Neural progenitor cell (in vitro differentiated cells): ENCODE measurements around the gene THBD. TPM values are rescaled to one million over a fixed set of nuclear protein-coding genes. Genes with fewer than 3 reads are reported as not detected.

Experiments used
- DNase-seq: peaks from one replicate; pipeline ENCODE4 v3.0.0-alpha.2; 2016; ENCODE audit warnings: low spot score
- H2AFZ ChIP-seq: fragments of 200-600 bp; sonication (generic); replicated peaks from 2 replicates; pipeline ENCODE4 v1.6.1; 2016; ENCODE audit warnings: antibody characterized with exemption
- H3F3A ChIP-seq: fragments of 200-600 bp; sonication (generic); 2 replicates; pipeline ENCODE4 v1.6.1; 2016; ENCODE audit warnings: antibody characterized with exemption, low read depth
- H3K27ac ChIP-seq: fragments of 200-600 bp; sonication (generic); 2 replicates; pipeline ENCODE4 v1.5.1; 2016; ENCODE audit warnings: mild to moderate bottlenecking
- H3K27me3 ChIP-seq: fragments of 200-600 bp; sonication (generic); 2 replicates; pipeline ENCODE4 v1.6.1; 2016; ENCODE audit warnings: mild to moderate bottlenecking, moderate library complexity
- H3K36me3 ChIP-seq: fragments of 200-600 bp; sonication (generic); 2 replicates; pipeline ENCODE4 v1.5.1; 2016
- H3K4me1 ChIP-seq: fragments of 200-600 bp; sonication (generic); 2 replicates; pipeline ENCODE4 v1.6.1; 2016; ENCODE audit warnings: mixed run types
- H3K4me2 ChIP-seq: fragments of 200-600 bp; sonication (generic); 2 replicates; pipeline ENCODE4 v1.6.1; 2016
- H3K4me3 ChIP-seq: fragments of 200-600 bp; sonication (generic); 2 replicates; pipeline ENCODE4 v1.5.1; 2016
- H3K79me2 ChIP-seq: fragments of 200-600 bp; sonication (generic); 2 replicates; pipeline ENCODE4 v1.6.1; 2016; ENCODE audit warnings: low read depth
- H3K9ac ChIP-seq: fragments of 200-600 bp; sonication (generic); 2 replicates; pipeline ENCODE4 v1.6.1; 2016
- H3K9me3 ChIP-seq: fragments of 200-600 bp; sonication (generic); 2 replicates; pipeline ENCODE4 v1.5.1; 2016; ENCODE audit warnings: low read depth
- H4K20me1 ChIP-seq: fragments of 200-600 bp; sonication (generic); 2 replicates; pipeline ENCODE4 v1.6.1; 2016; ENCODE audit warnings: low read depth
- H3K27ac Mint-ChIP-seq: 3 replicates; pipeline ENCODE4 v1.8.0; 2021; ENCODE audit warnings: mixed read lengths
- H3K27me3 Mint-ChIP-seq: 2 replicates; pipeline ENCODE4 v1.8.0; 2022; ENCODE audit warnings: low read depth, mild to moderate bottlenecking, inconsistent platforms, moderate library complexity, mixed read lengths; ENCODE audit not compliant: insufficient read depth
- H3K36me3 Mint-ChIP-seq: 3 replicates; pipeline ENCODE4 v1.8.0; 2021; ENCODE audit warnings: mixed read lengths
- H3K4me1 Mint-ChIP-seq: 3 replicates; pipeline ENCODE4 v1.8.0; 2021; ENCODE audit warnings: mixed read lengths
- H3K4me3 Mint-ChIP-seq: 3 replicates; pipeline ENCODE4 v1.8.0; 2021; ENCODE audit warnings: mild to moderate bottlenecking, moderate library complexity, mixed read lengths
- H3K9me3 Mint-ChIP-seq: 3 replicates; pipeline ENCODE4 v1.8.0; 2020; ENCODE audit warnings: mixed read lengths
- EZH2 ChIP-seq: fragments of 200-600 bp; sonication (generic); IDR thresholded peaks from 2 replicates; pipeline ENCODE4 v1.6.1; 2017; ENCODE audit warnings: antibody characterized with exemption, mild to moderate bottlenecking, moderate library complexity
- EZH2phosphoT487 ChIP-seq: fragments of 200-600 bp; sonication (generic); IDR thresholded peaks from 2 replicates; pipeline ENCODE4 v1.6.1; 2017; ENCODE audit warnings: antibody characterized with exemption
- total RNA-seq: library from RNA; depleted of rRNA; stranded (reverse); fragments of >200 nt; gene quantifications from 2 replicates; pipeline ENCODE4 v1.2.3, GENCODE V29; 2015; ENCODE audit warnings: low replicate concordance
- TF ChIP-seq, protein P1 (sequence below): fragments of 200-600 bp; sonication (generic); IDR thresholded peaks from 2 replicates; pipeline ENCODE4 v1.5.1; 2017; ENCODE audit warnings: antibody characterized with exemption, mild to moderate bottlenecking

The THBD gene
- total RNA-seq, 1 donor from 2014 or later: 0.15 TPM

DNA sequence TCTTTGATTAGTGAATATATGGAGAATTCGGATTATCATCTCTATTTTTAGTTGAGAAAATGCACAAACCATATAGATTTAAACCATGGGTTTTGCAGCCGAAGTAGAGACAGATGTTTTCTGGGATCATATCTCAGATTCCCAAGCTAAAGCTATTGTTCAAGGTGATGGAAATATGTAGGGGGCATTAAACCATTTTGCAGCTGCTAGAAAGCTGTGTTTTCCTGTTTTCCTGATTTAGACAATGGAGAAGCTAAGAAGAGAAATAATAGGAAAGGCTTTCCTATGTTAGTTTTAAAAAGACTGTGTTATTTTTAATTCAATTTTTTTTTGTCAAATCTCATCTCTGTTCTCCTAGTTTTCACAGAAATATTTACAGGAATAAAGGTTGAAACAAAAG is 30.5 kb upstream of the THBD start:
- TF ChIP-seq EZH2: no peak
- no peak for TF ChIP-seq EZH2phosphoT487
- TF ChIP-seq, protein P1, sequence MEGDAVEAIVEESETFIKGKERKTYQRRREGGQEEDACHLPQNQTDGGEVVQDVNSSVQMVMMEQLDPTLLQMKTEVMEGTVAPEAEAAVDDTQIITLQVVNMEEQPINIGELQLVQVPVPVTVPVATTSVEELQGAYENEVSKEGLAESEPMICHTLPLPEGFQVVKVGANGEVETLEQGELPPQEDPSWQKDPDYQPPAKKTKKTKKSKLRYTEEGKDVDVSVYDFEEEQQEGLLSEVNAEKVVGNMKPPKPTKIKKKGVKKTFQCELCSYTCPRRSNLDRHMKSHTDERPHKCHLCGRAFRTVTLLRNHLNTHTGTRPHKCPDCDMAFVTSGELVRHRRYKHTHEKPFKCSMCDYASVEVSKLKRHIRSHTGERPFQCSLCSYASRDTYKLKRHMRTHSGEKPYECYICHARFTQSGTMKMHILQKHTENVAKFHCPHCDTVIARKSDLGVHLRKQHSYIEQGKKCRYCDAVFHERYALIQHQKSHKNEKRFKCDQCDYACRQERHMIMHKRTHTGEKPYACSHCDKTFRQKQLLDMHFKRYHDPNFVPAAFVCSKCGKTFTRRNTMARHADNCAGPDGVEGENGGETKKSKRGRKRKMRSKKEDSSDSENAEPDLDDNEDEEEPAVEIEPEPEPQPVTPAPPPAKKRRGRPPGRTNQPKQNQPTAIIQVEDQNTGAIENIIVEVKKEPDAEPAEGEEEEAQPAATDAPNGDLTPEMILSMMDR: no peak
- Histone ChIP-seq H3K9me3 (no peaks in the 10 kb centered on the region), H3K4me3 (no peak overlapping the region), H3K36me3 (no peaks in the 10 kb centered on the region), H3K9ac (no peak overlapping the region), H3K27ac (no peak overlapping the region), H3K4me2 (no peak overlapping the region), H3K4me1 (peaks cover 17% of the 10 kb centered on the region), H3K79me2 (no peaks in the 10 kb centered on the region), H2AFZ (no peak overlapping the region), H4K20me1 (no peaks in the 10 kb centered on the region), H3F3A (no peaks in the 10 kb centered on the region), H3K27me3 (no peaks in the 10 kb centered on the region)
- Mint-ChIP-seq H3K36me3 (no peaks in the 10 kb centered on the region), H3K27me3 (peaks cover 3% of the 10 kb centered on the region), H3K9me3 (no peaks in the 10 kb centered on the region), H3K27ac (no peak overlapping the region), H3K4me3 (no peak overlapping the region), H3K4me1 (peaks cover 27% of the 10 kb centered on the region)
- no peak for DNase-seq

DNA sequence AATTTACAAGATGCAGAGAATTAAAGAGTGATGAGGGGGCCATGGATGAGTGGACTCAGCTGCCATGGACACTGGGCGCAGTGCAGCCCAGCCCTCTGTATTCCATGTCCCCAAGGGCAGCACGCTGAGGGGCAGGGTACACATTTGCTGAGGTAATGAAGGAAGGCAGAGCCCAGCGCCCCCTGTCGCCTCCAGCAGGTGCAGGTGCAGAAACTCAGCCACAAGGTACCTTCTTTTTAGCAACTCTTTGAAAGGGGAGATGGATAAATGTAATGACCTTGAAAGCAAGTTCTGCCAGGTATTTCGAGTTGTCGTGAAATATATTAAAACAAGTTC is 29.5 kb upstream of the THBD start:
- DNase-seq: peak; percentile 58
- Histone ChIP-seq H3K4me3 (no peak overlapping the region), H2AFZ (no peak overlapping the region), H3K4me2 (no peak overlapping the region), H4K20me1 (no peaks in the 10 kb centered on the region), H3K79me2 (no peaks in the 10 kb centered on the region), H3F3A (no peaks in the 10 kb centered on the region), H3K27ac (no peak overlapping the region), H3K9ac (no peak overlapping the region), H3K9me3 (no peaks in the 10 kb centered on the region), H3K36me3 (no peaks in the 10 kb centered on the region), H3K27me3 (no peaks in the 10 kb centered on the region), H3K4me1 (peaks cover 17% of the 10 kb centered on the region)
- TF ChIP-seq, protein P1: peak; percentile 72
- TF ChIP-seq EZH2phosphoT487: no peak
- Mint-ChIP-seq H3K9me3 (no peaks in the 10 kb centered on the region), H3K27me3 (peaks cover 3% of the 10 kb centered on the region), H3K27ac (no peak overlapping the region), H3K4me1 (peaks cover 27% of the 10 kb centered on the region), H3K36me3 (no peaks in the 10 kb centered on the region), H3K4me3 (no peak overlapping the region)

DNA sequence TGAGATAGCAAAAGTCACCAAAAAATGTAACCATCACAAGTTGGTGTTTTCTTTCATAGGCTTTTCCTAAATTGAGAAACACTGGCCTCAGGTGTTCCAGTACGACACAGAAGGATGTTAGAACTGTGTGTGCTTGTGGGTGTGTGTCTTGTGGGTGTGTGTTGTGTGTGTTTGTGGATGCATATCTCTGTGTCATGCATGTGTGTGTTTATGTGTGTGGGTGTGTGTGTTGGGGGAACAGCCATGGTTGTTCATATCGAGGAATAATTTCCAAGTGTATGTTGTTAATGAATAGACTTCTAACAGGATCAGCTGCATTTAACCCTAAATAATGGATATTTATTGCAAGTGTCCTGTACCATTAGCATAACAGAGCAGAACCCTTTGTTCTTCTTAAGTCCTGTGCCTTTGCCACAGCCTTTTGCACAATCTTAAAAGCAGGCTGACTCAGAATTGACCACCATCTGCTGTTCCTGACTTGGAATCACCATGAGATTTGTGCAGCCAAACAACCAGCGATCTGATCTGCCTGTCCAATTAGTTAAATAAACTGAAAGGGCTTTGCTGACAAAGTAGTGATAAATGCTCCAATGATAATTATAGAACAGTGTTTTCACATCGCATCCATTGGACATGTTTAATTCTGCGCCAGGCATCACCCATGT is 29.0 kb upstream of the THBD start:
- Histone ChIP-seq H3K27me3 (no peaks in the 10 kb centered on the region), H3K9ac (no peak overlapping the region), H3K4me1 (peaks cover 17% of the 10 kb centered on the region), H3K27ac (no peak overlapping the region), H3K9me3 (no peaks in the 10 kb centered on the region), H3K36me3 (no peaks in the 10 kb centered on the region), H2AFZ (no peak overlapping the region), H3K4me2 (no peak overlapping the region), H3K79me2 (no peaks in the 10 kb centered on the region), H3F3A (no peaks in the 10 kb centered on the region), H3K4me3 (no peak overlapping the region), H4K20me1 (no peaks in the 10 kb centered on the region)
- H3K4me3 Mint-ChIP-seq: no peak overlapping the region
- H3K4me1 Mint-ChIP-seq: peaks cover 27% of the 10 kb centered on the region
- no peak for TF ChIP-seq EZH2
- TF ChIP-seq, protein P1: no peak
- TF ChIP-seq EZH2phosphoT487: no peak
- H3K36me3 Mint-ChIP-seq: no peaks in the 10 kb centered on the region
- DNase-seq: peak; percentile 40
- peak overlapping the region; percentile 64 for H3K27ac Mint-ChIP-seq
- H3K27me3 Mint-ChIP-seq: peaks cover 3% of the 10 kb centered on the region
- no peaks in the 10 kb centered on the region for H3K9me3 Mint-ChIP-seq
